GM19438 (cell line): Measurements from ENCODE around the gene ROCK2.
A peak's percentile ranks its signal among the peaks of the same experiment; 100 is the strongest.

Source experiments
- ATAC-seq: cut with Tn5 transposase; IDR thresholded peaks from one replicate; pipeline ENCODE4 v1.9.1; 2021; ENCODE audit warnings: low read depth; ENCODE audit not compliant: unreplicated experiment

ROCK2 gene

GRCh38 chr2:11344342-11344955 is at the start of gene ROCK2:
Gene ROCK2 (minus strand): TSS chr2:11344636. CDS start chr2:11344136, 500 bp downstream.
- ATAC-seq = peak; percentile 56

- no peak for ATAC-seq
These were observed 49.3 kb upstream of the ROCK2 start for GRCh38 chr2:11393711-11394236.

GRCh38 chr2:11391942-11392266 is 47.5 kb upstream of the ROCK2 start:
- no peak for ATAC-seq

- no peak for ATAC-seq
These were observed 45.9 kb upstream of the ROCK2 start for GRCh38 chr2:11390399-11390658.

GRCh38 chr2:11389551-11390398 is 45.3 kb upstream of the ROCK2 start:
- no peak for ATAC-seq

GRCh38 chr2:11389052-11389420 is 44.6 kb upstream of the ROCK2 start:
- ATAC-seq = no peak

- ATAC-seq = no peak
These were observed 44.0 kb upstream of the ROCK2 start for GRCh38 chr2:11388262-11389051.

- ATAC-seq = no peak
These were observed 43.4 kb upstream of the ROCK2 start for GRCh38 chr2:11387843-11388242.

GRCh38 chr2:11387100-11387390 is 42.6 kb upstream of the ROCK2 start:
- no peak for ATAC-seq

GRCh38 chr2:11385847-11386246 is 41.4 kb upstream of the ROCK2 start:
- no peak for ATAC-seq

GRCh38 chr2:11385216-11385615 is 40.8 kb upstream of the ROCK2 start:
- ATAC-seq = no peak

- no peak for ATAC-seq
These were observed 35.1 kb upstream of the ROCK2 start for GRCh38 chr2:11379558-11379957.

- peak; percentile 81 for ATAC-seq
These were observed 33.6 kb upstream of the ROCK2 start for GRCh38 chr2:11377928-11378545.

- ATAC-seq = no peak
These were observed 31.6 kb upstream of the ROCK2 start for GRCh38 chr2:11376071-11376470.

- no peak for ATAC-seq
These were observed 31.2 kb upstream of the ROCK2 start for GRCh38 chr2:11375689-11376027.

- no peak for ATAC-seq
These were observed 30.7 kb upstream of the ROCK2 start for GRCh38 chr2:11375025-11375688.

- no peak for ATAC-seq
These were observed 28.7 kb upstream of the ROCK2 start for GRCh38 chr2:11373096-11373495.

- no peak for ATAC-seq
These were observed 26.9 kb upstream of the ROCK2 start for GRCh38 chr2:11371092-11371937.

GRCh38 chr2:11370377-11371091 is 26.1 kb upstream of the ROCK2 start:
- ATAC-seq = no peak
